Measurements from ENCODE around the gene CXCL11.

- no peak for TF ChIP-seq GATA2 (IDR thresholded peaks at IDR 0.05; ENCODE audit: low read depth, low read length)
- no peak for TF ChIP-seq GATA3 (IDR thresholded peaks at IDR 0.05; ENCODE audit: low read depth, low read length)
Observed at GRCh38 chr4:76023389-76023788, 12.5 kb downstream of the CXCL11 start, which contains the start of gene CXCL10.

Data from SH-SY5Y (cell line).